GM19455 (cell line): ENCODE results near the gene SHB.

Experiments used
- ATAC-seq: cut with Tn5 transposase; IDR thresholded peaks from one replicate; pipeline ENCODE4 v1.9.1; 2021; ENCODE audit not compliant: unreplicated experiment

Gene SHB

GRCh38 chr9:37939575-37940095, 129.4 kb downstream of the SHB start:
- ATAC-seq = no peak

- ATAC-seq = no peak
Measured at GRCh38 chr9:37938121-37938891, 130.7 kb downstream of the SHB start.

- no peak for ATAC-seq
Measured at GRCh38 chr9:37937366-37937765, 131.7 kb downstream of the SHB start.

- ATAC-seq = no peak
Measured at GRCh38 chr9:37936965-37937364, 132.1 kb downstream of the SHB start.

GRCh38 chr9:37936376-37936775, 132.7 kb downstream of the SHB start:
- ATAC-seq = no peak

- ATAC-seq = no peak
Measured at GRCh38 chr9:37935096-37935495, 133.9 kb downstream of the SHB start.

- no peak for ATAC-seq
Measured at GRCh38 chr9:37931592-37931991, 137.4 kb downstream of the SHB start.

- ATAC-seq = no peak
Measured at GRCh38 chr9:37929441-37929895, 139.6 kb downstream of the SHB start.

GRCh38 chr9:37928552-37929430, 140.2 kb downstream of the SHB start:
- no peak for ATAC-seq

- ATAC-seq = no peak
Measured at GRCh38 chr9:37927601-37928551, 141.2 kb downstream of the SHB start.

- no peak for ATAC-seq
Measured at GRCh38 chr9:37927132-37927531, 141.9 kb downstream of the SHB start.

GRCh38 chr9:37926737-37927118, 142.3 kb downstream of the SHB start:
- no peak for ATAC-seq

- no peak for ATAC-seq
Measured at GRCh38 chr9:37925786-37926736, 143.0 kb downstream of the SHB start.

GRCh38 chr9:37925006-37925405, 144.0 kb downstream of the SHB start:
- no peak for ATAC-seq

- no peak for ATAC-seq
Measured at GRCh38 chr9:37924538-37924937, 144.5 kb downstream of the SHB start.

GRCh38 chr9:37923796-37924427, 145.1 kb downstream of the SHB start:
- no peak for ATAC-seq

GRCh38 chr9:37923118-37923795, 145.8 kb downstream of the SHB start:
- ATAC-seq = no peak

- ATAC-seq = no peak
Measured at GRCh38 chr9:37922363-37923117, 146.5 kb downstream of the SHB start.
